Measurements from ENCODE around the gene ARHGEF10L.

ARHGEF10L gene

DNA sequence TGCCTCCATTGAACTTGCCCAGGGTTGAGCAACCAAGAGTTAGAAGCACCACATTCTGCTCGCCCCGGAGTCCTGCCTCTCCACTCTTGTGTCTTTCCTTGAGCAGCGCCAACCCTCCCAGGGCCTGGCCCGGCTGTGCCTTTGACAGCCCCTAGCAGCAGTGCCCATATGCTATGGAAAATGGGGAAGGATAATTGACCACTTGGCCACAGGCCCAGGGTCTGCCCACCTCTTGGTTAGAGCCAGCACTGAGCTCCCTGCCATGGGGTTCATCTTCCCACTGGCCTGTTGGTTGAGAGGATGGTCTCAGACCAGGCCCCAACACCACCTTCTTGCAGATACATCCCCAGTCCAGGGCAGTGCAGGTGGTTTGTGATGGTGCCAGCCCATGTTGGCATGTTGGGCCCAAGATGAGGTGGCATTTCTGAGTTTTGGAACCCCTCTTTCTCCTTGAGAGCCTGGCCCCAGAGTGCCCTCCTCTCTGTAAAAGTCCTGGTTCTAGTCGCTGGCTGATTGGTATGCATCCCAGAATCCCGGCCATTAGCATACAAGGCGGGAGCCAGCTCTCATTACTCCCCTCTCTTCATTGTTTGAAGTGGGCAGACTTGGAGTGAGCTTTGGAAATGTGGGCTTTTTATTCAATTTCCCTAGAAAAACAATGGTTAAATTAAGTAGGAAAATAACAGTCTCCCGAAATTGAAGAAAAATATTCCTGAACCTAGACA is 7.6 kb downstream of the ARHGEF10L start:
- no peak for TF ChIP-seq CTCF (conservative IDR thresholded peaks at IDR 0.05; ENCODE audit: low read depth)
- ChIA-PET CTCF (no interaction called here), POLR2A (ENCODE audit: low non-redundant PET) (no interaction called here)
- no peak for DNase-seq (ENCODE audit: low spot score)
- no peak overlapping the region for H3K27ac ChIP-seq

- TF ChIP-seq CTCF (conservative IDR thresholded peaks at IDR 0.05; ENCODE audit: low read depth), result no peak
- H3K27ac ChIP-seq, result no peak overlapping the region
- DNase-seq (ENCODE audit: low spot score), result no peak
- POLR2A ChIA-PET (ENCODE audit: low non-redundant PET), result no interaction called here
- CTCF ChIA-PET, result interaction anchor here (0.6 kb wide), 2 partner anchors 23 to 499 kb away, joined by 3 to 4 read pairs; no protein-coding TSS in a partner anchor
Observed at GRCh38 chr1:17549384-17549783, 9.9 kb downstream of the ARHGEF10L start.

DNA sequence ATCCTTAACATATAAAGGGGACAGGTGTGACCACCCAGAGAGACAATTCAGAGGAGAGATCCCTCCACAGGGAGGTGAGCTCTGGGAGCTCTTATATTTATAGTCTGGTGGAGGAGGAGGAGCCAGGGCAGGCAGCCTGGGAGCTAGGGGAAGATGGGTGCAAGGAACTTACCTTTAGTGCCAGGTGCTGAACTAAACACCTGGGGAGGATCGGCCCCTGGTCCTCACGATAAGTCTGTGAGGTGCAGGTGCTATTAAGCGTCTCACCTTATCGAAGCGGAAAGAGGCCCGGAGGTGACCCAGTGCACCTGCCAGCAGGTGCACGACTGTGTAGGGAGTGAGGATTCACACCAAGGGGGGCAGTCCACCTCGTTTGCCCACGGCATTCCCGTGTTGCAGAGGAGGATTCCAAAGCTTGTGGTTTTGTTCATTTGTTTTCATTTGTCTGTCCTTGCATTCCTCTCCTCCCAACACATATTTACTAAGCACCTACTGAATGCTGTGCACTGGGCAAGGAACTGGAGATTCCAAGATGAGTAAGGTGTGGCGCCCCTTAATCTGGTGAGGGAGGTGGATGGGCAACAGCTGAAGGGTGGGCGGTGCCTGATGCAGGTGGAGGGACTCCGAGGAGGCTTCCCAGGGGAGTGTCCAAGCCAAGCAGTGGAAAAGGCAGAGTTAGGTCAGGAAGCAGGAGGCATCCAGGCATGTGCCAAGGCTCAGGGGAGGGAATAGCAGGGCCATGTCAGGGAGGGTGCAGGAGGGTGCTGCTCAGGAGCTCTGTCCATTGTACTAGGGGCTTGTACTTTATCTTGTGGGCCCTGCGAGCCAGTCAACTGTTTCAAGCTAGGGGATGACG is 11.5 kb downstream of the ARHGEF10L start:
- no peak overlapping the region for H3K27ac ChIP-seq
- POLR2A ChIA-PET (ENCODE audit: low non-redundant PET), result interaction anchor here (0.6 kb wide), 1 partner anchor 96 kb away, joined by 3 read pairs; no protein-coding TSS in a partner anchor

DNA sequence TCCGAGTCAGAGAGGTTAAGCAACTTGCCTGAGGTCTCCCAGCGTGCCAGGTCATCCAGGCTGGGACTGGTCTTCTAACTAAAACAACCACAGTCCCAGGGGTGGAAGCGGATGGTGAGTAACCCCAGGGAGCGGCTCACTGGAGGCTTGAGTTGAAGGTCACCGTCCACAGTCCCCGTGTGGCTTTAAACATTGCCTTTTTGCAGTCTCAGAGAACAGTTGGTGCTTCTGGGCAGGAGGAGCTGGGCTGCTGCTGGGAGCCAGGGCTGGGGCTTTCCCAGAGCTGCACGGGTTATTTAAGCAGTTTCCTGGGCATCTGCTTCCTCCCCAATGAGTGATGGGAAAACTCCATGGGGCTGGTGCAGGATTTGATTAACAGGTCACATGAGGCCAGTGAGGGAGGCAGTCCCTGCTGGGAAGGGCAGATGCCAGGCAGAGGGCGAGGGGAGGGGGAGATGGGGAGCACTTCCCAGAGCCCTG is 12.3 kb downstream of the ARHGEF10L start:
- H3K27ac ChIP-seq, result no peak overlapping the region
- no peak for TF ChIP-seq CTCF (conservative IDR thresholded peaks at IDR 0.05; ENCODE audit: low read depth)
- CTCF ChIA-PET, result interaction anchor here (1.3 kb wide), 1 partner anchor 44 kb away, joined by 4 read pairs; no protein-coding TSS in a partner anchor
- POLR2A ChIA-PET (ENCODE audit: low non-redundant PET), result no interaction called here
- DNase-seq (ENCODE audit: low spot score), result no peak

More for the DNA sequence above, 11.5 kb downstream of the ARHGEF10L start:
- DNase-seq (ENCODE audit: low spot score), result no peak
- no peak for TF ChIP-seq CTCF (conservative IDR thresholded peaks at IDR 0.05; ENCODE audit: low read depth)
- CTCF ChIA-PET, result interaction anchor here (1.0 to 1.3 kb wide), 2 partner anchors 43 to 48 kb away, joined by 3 to 4 read pairs; no protein-coding TSS in a partner anchor

DNA sequence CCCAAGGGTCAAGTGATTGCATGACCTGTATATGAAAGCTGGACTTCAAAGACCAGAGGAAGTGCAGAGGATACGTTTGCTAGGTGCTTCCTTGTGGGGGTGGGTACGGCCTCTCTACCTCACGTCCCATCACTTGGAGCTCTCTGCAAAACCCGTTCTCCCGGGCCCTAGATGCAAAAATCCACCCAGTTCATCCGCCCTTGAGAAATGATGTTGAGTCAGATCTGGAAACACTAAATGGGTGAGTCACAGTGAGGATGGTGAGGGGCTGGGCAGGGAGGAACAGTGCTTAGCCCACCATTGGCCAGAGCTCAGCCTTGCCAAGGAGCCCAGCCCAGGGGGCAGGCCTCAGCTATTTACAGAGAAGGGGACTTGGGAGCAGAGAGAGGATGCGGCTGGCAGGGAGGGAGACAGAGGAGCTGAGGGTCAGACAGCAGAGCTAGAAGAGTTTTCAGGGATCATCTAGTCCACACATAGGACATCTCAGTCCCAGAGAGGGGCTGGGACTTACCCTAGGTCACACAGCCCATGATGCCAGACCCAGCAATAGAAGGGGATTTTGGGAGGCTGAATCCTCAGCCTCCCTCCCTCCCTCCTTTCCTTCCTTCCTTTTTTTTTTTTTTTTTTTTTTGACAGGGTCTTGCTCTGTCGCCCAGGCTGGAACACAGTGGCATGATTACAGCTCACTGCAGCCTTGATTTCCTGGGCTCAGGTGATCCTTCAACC is 14.6 kb downstream of the ARHGEF10L start:
- H3K27ac ChIP-seq, result no peak overlapping the region
- TF ChIP-seq CTCF (conservative IDR thresholded peaks at IDR 0.05; ENCODE audit: low read depth), result no peak
- CTCF ChIA-PET, result interaction anchor here (0.5 to 1.1 kb wide), 4 partner anchors 15 to 54 kb away, joined by 3 to 4 read pairs (median 3); partner anchors contain the start of gene ARHGEF10L
- POLR2A ChIA-PET (ENCODE audit: low non-redundant PET), result no interaction called here
- DNase-seq (ENCODE audit: low spot score), result peak; percentile 91

- no peak overlapping the region for H3K27ac ChIP-seq
- ChIA-PET POLR2A (ENCODE audit: low non-redundant PET) (no interaction called here), CTCF (no interaction called here)
- no peak for DNase-seq (ENCODE audit: low spot score)
- no peak for TF ChIP-seq CTCF (conservative IDR thresholded peaks at IDR 0.05; ENCODE audit: low read depth)
Observed at GRCh38 chr1:17554954-17555353, 15.5 kb downstream of the ARHGEF10L start.
